H54 (cell line): Measurements from ENCODE around the gene FMN2.

Experiments
- DNase-seq: peaks from one replicate; pipeline ENCODE4 v3.0.0; 2011; ENCODE audit warnings: low spot score, mixed read lengths; ENCODE audit not compliant: insufficient read length
- FAIRE-seq: peaks from 3 replicates; lab custom pipeline; 2011; peaks lifted over from hg19 to GRCh38; lab: Jason Lieb, UNC
- POLR2A ChIP-seq: IDR thresholded peaks from 2 replicates; pipeline ENCODE4 v1.6.1; 2011; ENCODE audit warnings: low read depth, mild to moderate bottlenecking, low read length

FMN2 gene

GRCh38 chr1:240136402-240136801 is 44.7 kb downstream of the FMN2 start:
- FAIRE-seq: no peak

DNA sequence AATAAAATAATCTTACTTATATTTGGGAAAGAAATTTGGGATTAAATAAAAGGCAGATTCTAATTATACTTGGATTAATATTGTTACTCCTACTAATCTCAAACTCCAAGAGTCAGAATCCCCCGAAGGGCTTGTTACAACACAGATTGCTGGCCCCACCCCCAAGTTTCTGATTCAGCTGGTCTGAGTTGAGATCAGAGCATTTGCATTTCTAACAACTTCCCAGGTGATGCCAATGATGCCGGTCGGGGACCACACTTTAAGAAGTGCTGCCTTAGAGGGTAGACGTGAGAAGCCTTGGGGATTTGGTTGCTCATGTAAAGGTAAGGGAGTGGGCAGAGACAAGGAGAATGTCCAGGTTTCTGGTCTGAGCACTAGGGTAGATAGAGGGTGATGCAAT is 47.2 kb downstream of the FMN2 start:
- no peak for FAIRE-seq
- DNase-seq: no peak
- TF ChIP-seq POLR2A: no peak

More at GRCh38 chr1:240136402-240136801, 44.7 kb downstream of the FMN2 start:
- no peak for TF ChIP-seq POLR2A
- no peak for DNase-seq

DNA sequence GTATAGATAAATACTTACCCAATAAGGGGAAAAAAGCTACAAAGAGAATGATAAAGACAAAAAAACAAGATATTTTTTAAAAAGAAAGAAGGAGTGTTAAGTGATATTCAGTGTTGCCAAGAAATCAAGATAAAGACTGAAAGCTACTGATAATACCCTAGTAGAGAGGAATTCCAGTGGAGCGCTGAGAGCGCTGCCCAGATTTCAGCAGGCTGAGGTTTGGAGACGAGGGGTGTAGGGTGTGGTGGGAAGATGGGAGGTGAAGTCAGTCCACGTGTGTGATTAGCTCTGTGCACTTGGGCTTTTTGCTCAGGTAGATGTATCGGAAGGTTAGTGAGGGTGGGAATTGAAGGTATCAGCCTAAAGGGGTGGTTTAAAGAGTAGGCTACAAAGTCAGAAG is 47.8 kb downstream of the FMN2 start:
- no peak for TF ChIP-seq POLR2A
- DNase-seq: no peak
- FAIRE-seq: no peak

- FAIRE-seq (no peak), DNase-seq (no peak)
- TF ChIP-seq POLR2A: no peak
Measured at GRCh38 chr1:240145120-240145519, 53.4 kb downstream of the FMN2 start.

DNA sequence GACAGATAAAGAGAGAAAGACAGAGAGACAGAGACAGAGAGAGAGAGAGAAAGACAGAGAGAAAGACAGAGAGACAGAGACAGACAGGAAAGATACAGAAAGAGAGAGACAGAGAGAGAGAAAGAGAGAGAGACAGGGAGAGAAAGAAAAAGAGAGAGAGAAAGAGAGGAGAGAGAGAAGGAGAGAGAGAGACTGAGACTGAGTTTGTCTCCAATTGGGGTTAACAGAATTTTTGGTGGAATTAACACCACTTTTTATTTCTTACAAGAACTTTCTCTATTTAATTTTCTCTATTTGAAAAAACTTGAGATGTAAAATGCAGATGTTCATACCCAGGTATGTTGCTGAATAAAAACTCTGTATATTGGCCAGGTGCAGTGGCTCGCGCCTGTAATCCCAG is 56.6 kb downstream of the FMN2 start:
- FAIRE-seq: no peak
- TF ChIP-seq POLR2A: no peak

DNA sequence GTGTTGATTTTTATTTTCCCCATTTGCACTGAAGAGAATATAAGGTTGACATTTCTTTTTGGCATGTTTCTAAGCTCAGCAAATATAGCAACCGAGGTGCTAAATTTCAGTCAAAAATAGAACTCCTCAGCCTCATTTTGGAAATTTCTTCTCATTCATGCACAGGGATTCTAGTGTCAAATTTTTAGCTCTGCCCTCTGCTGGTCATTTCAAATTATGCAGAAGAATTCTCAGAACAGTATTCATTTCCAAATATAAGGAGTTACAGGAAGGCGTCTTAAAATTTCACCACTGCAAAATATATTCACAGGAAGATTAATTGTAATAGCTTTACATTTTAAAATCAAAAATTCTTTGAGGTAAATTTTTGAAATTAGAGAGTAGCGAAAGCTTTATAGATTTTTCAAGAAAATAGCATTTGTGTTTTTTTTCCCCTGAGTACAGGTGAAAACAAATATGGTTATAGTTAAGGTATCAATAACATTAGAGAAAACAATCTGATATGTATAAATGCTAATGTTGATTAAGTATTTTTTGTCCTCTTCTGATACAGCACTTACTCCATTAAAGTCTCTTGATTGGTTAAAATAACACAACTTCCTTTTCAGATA is 57.9 kb downstream of the FMN2 start:
- DNase-seq: no peak
- no peak for FAIRE-seq
- no peak for TF ChIP-seq POLR2A

More for the DNA sequence above, 56.6 kb downstream of the FMN2 start:
- no peak for DNase-seq

DNA sequence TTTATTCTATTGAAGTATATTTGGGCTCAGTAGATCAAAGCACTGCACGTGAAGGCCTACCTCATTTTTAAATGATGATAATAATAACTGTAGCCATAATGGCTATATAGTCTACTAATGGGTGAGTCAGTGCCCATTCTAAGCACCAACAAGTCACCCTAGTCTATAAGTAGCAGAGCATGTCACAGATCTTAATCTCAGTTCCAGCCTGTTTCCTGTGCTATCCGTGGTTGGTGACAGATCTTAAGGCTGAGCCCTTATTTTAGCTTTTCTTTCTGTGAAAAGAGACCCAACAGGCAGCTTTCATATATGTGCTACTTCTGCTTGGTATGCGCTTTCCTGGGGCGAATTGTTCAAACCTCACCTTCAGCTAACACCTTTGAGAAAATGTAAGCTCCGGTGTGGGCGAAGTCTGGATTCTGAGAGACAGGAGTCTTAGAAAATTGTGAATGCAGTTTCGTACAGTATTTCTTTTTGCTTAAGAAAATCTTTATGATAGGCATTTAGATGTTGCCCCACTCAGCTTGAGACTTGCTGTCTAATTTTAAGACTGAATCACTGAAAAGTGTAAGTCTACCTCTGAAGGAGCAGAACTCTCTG is 59.6 kb downstream of the FMN2 start:
- no peak for TF ChIP-seq POLR2A
- DNase-seq (no peak), FAIRE-seq (no peak)

DNA sequence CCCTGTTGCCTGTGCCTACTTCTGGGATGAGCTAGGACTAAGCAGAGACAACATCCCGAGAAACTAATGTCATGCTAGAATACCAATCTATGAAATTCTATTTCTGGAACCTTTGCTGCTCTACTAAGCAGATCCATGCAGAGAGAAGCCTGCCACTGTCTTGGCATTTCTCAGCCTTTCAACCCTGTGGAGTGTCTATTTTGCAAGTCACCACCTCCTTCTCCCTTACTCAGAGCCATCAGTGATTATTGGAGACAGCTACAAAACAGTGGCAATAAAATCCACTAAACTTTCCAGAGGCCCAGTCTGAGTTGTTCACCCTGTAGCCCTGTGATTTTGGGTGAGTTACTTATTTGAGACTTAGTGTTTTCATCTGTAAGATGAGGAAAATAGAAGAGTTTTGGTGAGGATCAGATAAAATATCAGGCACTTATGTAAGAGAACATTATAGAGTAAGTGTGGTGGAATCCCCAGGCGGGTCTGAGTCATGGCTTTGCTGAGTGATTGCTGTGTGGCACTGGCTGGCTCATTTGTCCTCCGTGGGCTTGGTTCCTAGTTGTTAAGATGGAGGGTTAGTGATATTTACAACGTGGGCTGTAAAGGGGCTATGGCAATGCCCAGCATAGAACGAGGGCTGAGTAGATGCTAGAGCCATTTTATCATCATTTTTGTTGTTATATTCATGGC is 61.1 kb downstream of the FMN2 start:
- no peak for TF ChIP-seq POLR2A
- DNase-seq (no peak), FAIRE-seq (no peak)

GRCh38 chr1:240155605-240156004 is 63.9 kb downstream of the FMN2 start:
- TF ChIP-seq POLR2A: no peak
- no peak for FAIRE-seq
- DNase-seq: no peak

DNA sequence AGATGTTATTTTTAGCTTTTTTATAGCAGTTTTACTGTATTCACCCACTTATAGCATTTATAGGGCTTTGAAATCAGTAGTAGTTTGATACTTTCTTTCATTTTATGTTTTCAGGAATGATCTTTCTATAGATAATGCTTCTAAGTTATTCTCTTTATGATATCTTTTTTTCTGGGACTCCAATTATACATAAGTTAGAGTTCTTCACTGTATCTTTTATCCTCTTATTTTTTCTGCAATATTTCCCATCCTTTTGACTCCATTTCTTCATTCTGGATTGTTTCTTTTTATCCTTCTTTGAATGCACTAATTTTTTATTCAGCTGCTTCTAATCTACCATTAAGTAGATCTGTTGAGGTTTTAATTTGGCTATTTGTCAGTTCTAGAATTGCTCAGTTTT is 73.1 kb downstream of the FMN2 start:
- FAIRE-seq (no peak), DNase-seq (no peak)
- no peak for TF ChIP-seq POLR2A

- no peak for FAIRE-seq
- no peak for DNase-seq
- no peak for TF ChIP-seq POLR2A
Measured at GRCh38 chr1:240169188-240169587, 77.5 kb downstream of the FMN2 start.

DNA sequence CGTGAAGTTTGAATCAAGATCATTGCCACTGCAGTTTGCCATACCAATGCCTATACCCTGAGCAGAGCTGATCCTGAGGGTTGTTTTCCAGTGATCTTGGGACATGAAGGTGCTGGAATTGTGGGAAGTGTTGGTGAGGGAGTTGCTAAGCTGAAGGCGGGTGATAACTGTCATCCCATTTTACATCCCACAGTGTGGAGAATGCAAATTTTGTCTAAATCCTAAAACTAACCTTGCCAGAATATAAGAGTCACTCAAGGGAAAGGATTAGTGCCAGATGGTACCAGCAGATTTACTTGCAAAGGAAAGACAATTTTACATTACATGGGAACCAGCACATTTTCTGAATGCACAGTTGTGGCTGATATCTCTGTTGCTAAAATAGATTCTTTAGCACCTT is 78.6 kb downstream of the FMN2 start:
- FAIRE-seq (no peak), DNase-seq (no peak)
- TF ChIP-seq POLR2A: no peak

- FAIRE-seq (no peak), DNase-seq (no peak)
- TF ChIP-seq POLR2A: no peak
Measured at GRCh38 chr1:240170806-240171205, 79.1 kb downstream of the FMN2 start.

DNA sequence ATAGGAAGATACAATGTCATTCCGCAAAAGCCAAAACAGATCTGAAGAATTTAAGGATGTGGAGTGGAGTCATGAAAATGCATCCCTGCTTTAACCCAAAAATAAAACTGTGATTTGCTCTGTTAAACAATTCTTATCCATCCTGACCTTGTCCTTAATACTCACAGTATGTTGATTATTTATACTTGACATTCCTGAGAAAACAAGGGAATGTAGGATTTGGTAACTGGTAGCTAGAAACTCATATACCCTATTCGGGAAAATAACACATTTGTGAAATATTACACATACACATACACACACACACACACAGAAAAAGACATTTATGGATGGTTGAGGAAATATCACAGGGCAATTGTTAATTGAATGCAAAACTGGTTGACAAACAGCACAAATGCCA is 80.2 kb downstream of the FMN2 start:
- no peak for TF ChIP-seq POLR2A
- FAIRE-seq (no peak), DNase-seq (no peak)

DNA sequence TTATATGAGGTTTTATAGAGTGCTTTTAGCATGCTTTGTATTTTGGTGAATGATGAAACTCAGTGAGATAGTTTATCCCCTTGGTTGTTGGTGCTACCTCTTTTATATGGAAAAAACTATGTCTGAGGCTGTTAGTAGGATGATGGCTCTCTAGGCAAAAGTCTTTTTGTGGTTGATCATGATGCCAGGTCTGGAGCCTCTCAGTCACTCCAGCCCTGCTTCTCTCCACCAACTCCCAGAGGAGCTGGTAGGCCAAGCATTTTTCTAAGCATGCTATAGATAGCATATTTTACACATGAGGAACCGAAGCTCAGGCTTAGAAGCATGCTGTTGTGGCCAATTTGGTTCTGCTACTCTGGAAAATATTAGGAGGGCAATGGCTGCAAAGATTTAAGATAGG is 82.2 kb downstream of the FMN2 start:
- FAIRE-seq (no peak), DNase-seq (no peak)
- no peak for TF ChIP-seq POLR2A
